Vagina (tissue), 2 donors: ENCODE results near the gene ODAD2.

Source experiments
- CTCF ChIP-seq, 3 experiments: fragments of 450-650 bp in 2 of 3; fragments of 200-600 bp in 1 of 3; sonication (generic) in 1 of 3; IDR thresholded peaks; one replicate each; pipeline ENCODE4 v1.5.1; 2017 to 2019; ENCODE audit warnings: antibody characterized with exemption in 3 of 3, mild to moderate bottlenecking in 2 of 3, moderate library complexity in 2 of 3
- POLR2A ChIP-seq, 2 donors: fragments of 450-650 bp; IDR thresholded peaks; one replicate each; pipeline ENCODE4 v1.6.1; 2017; ENCODE audit warnings: antibody characterized with exemption in 2 of 2, mild to moderate bottlenecking in 2 of 2, moderate library complexity in 2 of 2
- POLR2AphosphoS5 ChIP-seq, 2 donors: sonication (generic); formaldehyde crosslinking; IDR thresholded peaks; one replicate each; pipeline ENCODE4 v1.9.0; 2017; ENCODE audit warnings: antibody characterized with exemption in 2 of 2, mild to moderate bottlenecking in 2 of 2, low read depth in 1 of 2; ENCODE audit not compliant: insufficient read depth in 1 of 2

- TF ChIP-seq CTCF (IDR thresholded peaks at IDR 0.05): no peak
- no peak for TF ChIP-seq POLR2A (IDR thresholded peaks at IDR 0.05)
- TF ChIP-seq POLR2AphosphoS5 (IDR thresholded peaks at IDR 0.05; ENCODE audit: insufficient read depth in 1 of 2, low read depth in 1 of 2): no peak
Measured at GRCh38 chr10:28001353-28001752, 2.5 kb upstream of the ODAD2 start.
